GM12878 (cell line): ENCODE data around the gene PCIF1. TPM values are rescaled to one million over a fixed set of nuclear protein-coding genes. Genes with fewer than 3 reads are reported as not detected.
A peak's percentile ranks its signal among the peaks of the same experiment; 100 is the strongest.

Experiments
- ATF7 ChIP-seq: fragments of 450-650 bp; IDR thresholded peaks from 2 replicates; pipeline ENCODE4 v1.6.1; 2016; ENCODE audit warnings: low read depth, mild to moderate bottlenecking
- CHD2 ChIP-seq: IDR thresholded peaks from 2 replicates; pipeline ENCODE4 v1.6.1; 2011; ENCODE audit warnings: low read depth, low read length, improper control_type of control experiment, borderline replicate concordance
- ESRRA ChIP-seq: IDR thresholded peaks from 2 replicates; pipeline ENCODE4 v1.6.1; 2012; ENCODE audit warnings: mild to moderate bottlenecking, low read length, improper control_type of control experiment
- HDAC6 ChIP-seq: fragments of 200-600 bp; sonication (generic); IDR thresholded peaks from one replicate; pipeline ENCODE4 v1.8.0; 2017; ENCODE audit warnings: antibody characterized with exemption; ENCODE audit not compliant: unreplicated experiment
- HDGF ChIP-seq: fragments of 450-650 bp; IDR thresholded peaks from 2 replicates; pipeline ENCODE4 v1.6.1; 2016; ENCODE audit warnings: antibody characterized with exemption
- MTA2 ChIP-seq: fragments of 450-650 bp; IDR thresholded peaks from 2 replicates; pipeline ENCODE4 v1.6.1; 2016; ENCODE audit warnings: low read depth, mild to moderate bottlenecking, moderate library complexity
- POLR2A ChIP-seq: IDR thresholded peaks from 2 replicates; pipeline ENCODE4 v1.6.1; 2011; ENCODE audit warnings: low read depth, mild to moderate bottlenecking, low read length
- RB1 ChIP-seq: fragments of 450-650 bp; formaldehyde crosslinking; IDR thresholded peaks from 2 replicates; pipeline ENCODE4 v1.6.1; 2017; ENCODE audit warnings: mild to moderate bottlenecking, borderline replicate concordance
- SP1 ChIP-seq: IDR thresholded peaks from one replicate; pipeline ENCODE4 v1.6.1; 2011; ENCODE audit warnings: low read depth, low read length
- STAT3 ChIP-seq: IDR thresholded peaks from 2 replicates; pipeline ENCODE4 v1.6.1; 2011; ENCODE audit warnings: low read depth, low read length, improper control_type of control experiment
- polyA plus RNA-seq, 11 experiments: library from polyadenylated mRNA; depleted of rRNA in 4 of 11; unstranded in 6 of 11; stranded (reverse) in 5 of 11; fragments of >200 nt; fragmentation: Nextera tagmentation in 4 of 11; fragmentation: Illumina TruSeq in 1 of 11; extraction: Ambion mirVana in 4 of 11; extraction: Trizol in 1 of 11; gene quantifications; 1 replicate in 1 of 11; 2 replicates in 10 of 11; pipeline versions ENCODE4 v1.2.1 to v1.2.3, GENCODE V29; 2011 to 2016; ENCODE audit warnings: inconsistent platforms in 2 of 11, missing spikeins in 2 of 11, low read depth in 1 of 11
- total RNA-seq, 4 experiments: library from RNA; depleted of rRNA in 3 of 4; stranded (reverse); fragments of >200 nt in 3 of 4; fragmentation: Illumina TruSeq in 1 of 4; extraction: Trizol in 1 of 4; gene quantifications; 2 replicates each; pipeline versions ENCODE4 v1.2.1 to v1.2.3, GENCODE V29; 2013 to 2021
- TF ChIP-seq, protein P1 (sequence below): fragments of 150-350 bp; IDR thresholded peaks from 2 replicates; pipeline ENCODE4 v1.6.1; 2016; ENCODE audit warnings: low read depth, low read length
- TF ChIP-seq, protein P2 (sequence below): IDR thresholded peaks from 2 replicates; pipeline ENCODE4 v1.6.1; 2011; ENCODE audit warnings: borderline replicate concordance, low read depth, mild to moderate bottlenecking, moderate library complexity, mixed read lengths, low read length; ENCODE audit not compliant: insufficient read depth; ENCODE audit errors: extremely low read length
- TF ChIP-seq, protein P3 (sequence below): IDR thresholded peaks from 2 replicates; pipeline ENCODE4 v1.6.1; 2011; ENCODE audit warnings: borderline replicate concordance, low read depth, mild to moderate bottlenecking, moderate library complexity, low read length; ENCODE audit not compliant: insufficient read depth, poor library complexity, severe bottlenecking
- TF ChIP-seq, protein P4 (sequence below): fragments of 450-650 bp; IDR thresholded peaks from 2 replicates; pipeline ENCODE4 v1.6.1; 2016; ENCODE audit warnings: mild to moderate bottlenecking
- TF ChIP-seq, protein P5 (sequence below): fragments of 450-650 bp; formaldehyde crosslinking; IDR thresholded peaks from 2 replicates; pipeline ENCODE4 v1.4.0; 2020; ENCODE audit warnings: mild to moderate bottlenecking, moderate library complexity
- TF ChIP-seq, protein P6 (sequence below), 3 experiments: IDR thresholded peaks in 2 of 3; conservative IDR thresholded peaks in 1 of 3; 2 replicates each; pipeline ENCODE4 v1.5.1; 2011; ENCODE audit warnings: low read depth in 3 of 3, low read length in 3 of 3, mild to moderate bottlenecking in 3 of 3, control low read depth in 2 of 3, moderate library complexity in 2 of 3, inconsistent platforms in 1 of 3, mixed read lengths in 1 of 3; ENCODE audit not compliant: control insufficient read depth in 2 of 3, insufficient read depth in 1 of 3; ENCODE audit errors: extremely low read depth in 1 of 3

PCIF1 gene
- total and polyA plus RNA-seq, 10 of the 15 experiments (the other 5 are each of a cell fraction or from before 2014, with no cell fraction given), result 8.4 to 32.9 (median 17.6) TPM

DNA sequence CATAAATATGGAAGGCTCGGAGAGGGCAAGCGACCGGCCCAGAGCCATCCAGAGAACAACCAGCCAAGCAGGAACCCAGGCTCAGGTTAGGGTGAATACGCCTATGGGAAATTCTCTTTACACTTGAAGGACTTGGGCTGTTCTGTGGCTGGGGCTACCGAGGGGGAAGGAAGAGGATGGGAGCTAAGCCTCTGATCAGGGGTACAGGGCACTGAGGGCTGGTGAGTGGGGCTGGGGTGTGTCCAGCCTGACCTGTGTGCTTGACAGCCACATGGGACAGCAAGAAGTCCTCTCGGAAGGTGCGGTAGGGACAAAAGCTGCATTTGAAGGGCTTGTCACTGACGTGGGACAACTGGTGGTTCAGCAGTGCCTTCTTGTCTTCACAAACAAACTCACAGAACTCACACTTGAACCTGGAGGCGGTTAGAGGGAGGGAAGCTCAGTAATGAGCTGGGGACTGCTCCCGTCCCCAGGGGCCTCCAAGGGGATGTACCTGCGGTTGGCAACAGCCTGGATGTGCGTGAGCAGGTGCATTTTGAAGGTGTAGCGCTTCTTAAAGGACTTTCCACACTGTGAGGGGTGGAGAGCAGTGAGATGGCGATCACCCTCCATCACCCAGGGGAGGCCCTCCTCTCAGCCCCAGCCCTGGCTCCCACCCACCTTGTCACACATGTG lies 25.6 kb downstream of the PCIF1 start (continued):
- TF ChIP-seq, protein P1, sequence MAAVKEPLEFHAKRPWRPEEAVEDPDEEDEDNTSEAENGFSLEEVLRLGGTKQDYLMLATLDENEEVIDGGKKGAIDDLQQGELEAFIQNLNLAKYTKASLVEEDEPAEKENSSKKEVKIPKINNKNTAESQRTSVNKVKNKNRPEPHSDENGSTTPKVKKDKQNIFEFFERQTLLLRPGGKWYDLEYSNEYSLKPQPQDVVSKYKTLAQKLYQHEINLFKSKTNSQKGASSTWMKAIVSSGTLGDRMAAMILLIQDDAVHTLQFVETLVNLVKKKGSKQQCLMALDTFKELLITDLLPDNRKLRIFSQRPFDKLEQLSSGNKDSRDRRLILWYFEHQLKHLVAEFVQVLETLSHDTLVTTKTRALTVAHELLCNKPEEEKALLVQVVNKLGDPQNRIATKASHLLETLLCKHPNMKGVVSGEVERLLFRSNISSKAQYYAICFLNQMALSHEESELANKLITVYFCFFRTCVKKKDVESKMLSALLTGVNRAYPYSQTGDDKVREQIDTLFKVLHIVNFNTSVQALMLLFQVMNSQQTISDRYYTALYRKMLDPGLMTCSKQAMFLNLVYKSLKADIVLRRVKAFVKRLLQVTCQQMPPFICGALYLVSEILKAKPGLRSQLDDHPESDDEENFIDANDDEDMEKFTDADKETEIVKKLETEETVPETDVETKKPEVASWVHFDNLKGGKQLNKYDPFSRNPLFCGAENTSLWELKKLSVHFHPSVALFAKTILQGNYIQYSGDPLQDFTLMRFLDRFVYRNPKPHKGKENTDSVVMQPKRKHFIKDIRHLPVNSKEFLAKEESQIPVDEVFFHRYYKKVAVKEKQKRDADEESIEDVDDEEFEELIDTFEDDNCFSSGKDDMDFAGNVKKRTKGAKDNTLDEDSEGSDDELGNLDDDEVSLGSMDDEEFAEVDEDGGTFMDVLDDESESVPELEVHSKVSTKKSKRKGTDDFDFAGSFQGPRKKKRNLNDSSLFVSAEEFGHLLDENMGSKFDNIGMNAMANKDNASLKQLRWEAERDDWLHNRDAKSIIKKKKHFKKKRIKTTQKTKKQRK, result no peak
- TF ChIP-seq ESRRA (no peak), STAT3 (no peak), SP1 (peak; percentile 41), HDGF (peak; percentile 38; the same call in 1 of the 2 replicates), CHD2 (0 out of 2 replicates have a peak, but pooled peaks have one; percentile 43), HDAC6 (no peak), RB1 (no peak; the same call in 1 of the 2 replicates), ATF7 (peak; percentile 51), MTA2 (peak; percentile 92), POLR2A (no peak)
- TF ChIP-seq, protein P2, sequence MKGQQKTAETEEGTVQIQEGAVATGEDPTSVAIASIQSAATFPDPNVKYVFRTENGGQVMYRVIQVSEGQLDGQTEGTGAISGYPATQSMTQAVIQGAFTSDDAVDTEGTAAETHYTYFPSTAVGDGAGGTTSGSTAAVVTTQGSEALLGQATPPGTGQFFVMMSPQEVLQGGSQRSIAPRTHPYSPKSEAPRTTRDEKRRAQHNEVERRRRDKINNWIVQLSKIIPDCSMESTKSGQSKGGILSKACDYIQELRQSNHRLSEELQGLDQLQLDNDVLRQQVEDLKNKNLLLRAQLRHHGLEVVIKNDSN, result no peak
- TF ChIP-seq, protein P3, sequence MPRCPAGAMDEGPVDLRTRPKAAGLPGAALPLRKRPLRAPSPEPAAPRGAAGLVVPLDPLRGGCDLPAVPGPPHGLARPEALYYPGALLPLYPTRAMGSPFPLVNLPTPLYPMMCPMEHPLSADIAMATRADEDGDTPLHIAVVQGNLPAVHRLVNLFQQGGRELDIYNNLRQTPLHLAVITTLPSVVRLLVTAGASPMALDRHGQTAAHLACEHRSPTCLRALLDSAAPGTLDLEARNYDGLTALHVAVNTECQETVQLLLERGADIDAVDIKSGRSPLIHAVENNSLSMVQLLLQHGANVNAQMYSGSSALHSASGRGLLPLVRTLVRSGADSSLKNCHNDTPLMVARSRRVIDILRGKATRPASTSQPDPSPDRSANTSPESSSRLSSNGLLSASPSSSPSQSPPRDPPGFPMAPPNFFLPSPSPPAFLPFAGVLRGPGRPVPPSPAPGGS, result peak; percentile 82
- TF ChIP-seq, protein P4, sequence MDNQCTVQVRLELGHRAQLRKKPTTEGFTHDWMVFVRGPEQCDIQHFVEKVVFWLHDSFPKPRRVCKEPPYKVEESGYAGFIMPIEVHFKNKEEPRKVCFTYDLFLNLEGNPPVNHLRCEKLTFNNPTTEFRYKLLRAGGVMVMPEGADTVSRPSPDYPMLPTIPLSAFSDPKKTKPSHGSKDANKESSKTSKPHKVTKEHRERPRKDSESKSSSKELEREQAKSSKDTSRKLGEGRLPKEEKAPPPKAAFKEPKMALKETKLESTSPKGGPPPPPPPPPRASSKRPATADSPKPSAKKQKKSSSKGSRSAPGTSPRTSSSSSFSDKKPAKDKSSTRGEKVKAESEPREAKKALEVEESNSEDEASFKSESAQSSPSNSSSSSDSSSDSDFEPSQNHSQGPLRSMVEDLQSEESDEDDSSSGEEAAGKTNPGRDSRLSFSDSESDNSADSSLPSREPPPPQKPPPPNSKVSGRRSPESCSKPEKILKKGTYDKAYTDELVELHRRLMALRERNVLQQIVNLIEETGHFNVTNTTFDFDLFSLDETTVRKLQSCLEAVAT, result peak; percentile 54
- TF ChIP-seq, protein P5, sequence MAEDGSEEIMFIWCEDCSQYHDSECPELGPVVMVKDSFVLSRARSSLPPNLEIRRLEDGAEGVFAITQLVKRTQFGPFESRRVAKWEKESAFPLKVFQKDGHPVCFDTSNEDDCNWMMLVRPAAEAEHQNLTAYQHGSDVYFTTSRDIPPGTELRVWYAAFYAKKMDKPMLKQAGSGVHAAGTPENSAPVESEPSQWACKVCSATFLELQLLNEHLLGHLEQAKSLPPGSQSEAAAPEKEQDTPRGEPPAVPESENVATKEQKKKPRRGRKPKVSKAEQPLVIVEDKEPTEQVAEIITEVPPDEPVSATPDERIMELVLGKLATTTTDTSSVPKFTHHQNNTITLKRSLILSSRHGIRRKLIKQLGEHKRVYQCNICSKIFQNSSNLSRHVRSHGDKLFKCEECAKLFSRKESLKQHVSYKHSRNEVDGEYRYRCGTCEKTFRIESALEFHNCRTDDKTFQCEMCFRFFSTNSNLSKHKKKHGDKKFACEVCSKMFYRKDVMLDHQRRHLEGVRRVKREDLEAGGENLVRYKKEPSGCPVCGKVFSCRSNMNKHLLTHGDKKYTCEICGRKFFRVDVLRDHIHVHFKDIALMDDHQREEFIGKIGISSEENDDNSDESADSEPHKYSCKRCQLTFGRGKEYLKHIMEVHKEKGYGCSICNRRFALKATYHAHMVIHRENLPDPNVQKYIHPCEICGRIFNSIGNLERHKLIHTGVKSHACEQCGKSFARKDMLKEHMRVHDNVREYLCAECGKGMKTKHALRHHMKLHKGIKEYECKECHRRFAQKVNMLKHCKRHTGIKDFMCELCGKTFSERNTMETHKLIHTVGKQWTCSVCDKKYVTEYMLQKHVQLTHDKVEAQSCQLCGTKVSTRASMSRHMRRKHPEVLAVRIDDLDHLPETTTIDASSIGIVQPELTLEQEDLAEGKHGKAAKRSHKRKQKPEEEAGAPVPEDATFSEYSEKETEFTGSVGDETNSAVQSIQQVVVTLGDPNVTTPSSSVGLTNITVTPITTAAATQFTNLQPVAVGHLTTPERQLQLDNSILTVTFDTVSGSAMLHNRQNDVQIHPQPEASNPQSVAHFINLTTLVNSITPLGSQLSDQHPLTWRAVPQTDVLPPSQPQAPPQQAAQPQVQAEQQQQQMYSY (CRISPR knock-in tag), result no peak
- TF ChIP-seq, protein P6, sequence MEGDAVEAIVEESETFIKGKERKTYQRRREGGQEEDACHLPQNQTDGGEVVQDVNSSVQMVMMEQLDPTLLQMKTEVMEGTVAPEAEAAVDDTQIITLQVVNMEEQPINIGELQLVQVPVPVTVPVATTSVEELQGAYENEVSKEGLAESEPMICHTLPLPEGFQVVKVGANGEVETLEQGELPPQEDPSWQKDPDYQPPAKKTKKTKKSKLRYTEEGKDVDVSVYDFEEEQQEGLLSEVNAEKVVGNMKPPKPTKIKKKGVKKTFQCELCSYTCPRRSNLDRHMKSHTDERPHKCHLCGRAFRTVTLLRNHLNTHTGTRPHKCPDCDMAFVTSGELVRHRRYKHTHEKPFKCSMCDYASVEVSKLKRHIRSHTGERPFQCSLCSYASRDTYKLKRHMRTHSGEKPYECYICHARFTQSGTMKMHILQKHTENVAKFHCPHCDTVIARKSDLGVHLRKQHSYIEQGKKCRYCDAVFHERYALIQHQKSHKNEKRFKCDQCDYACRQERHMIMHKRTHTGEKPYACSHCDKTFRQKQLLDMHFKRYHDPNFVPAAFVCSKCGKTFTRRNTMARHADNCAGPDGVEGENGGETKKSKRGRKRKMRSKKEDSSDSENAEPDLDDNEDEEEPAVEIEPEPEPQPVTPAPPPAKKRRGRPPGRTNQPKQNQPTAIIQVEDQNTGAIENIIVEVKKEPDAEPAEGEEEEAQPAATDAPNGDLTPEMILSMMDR (IDR thresholded peaks at IDR 0.05 in 2 of 3, conservative IDR thresholded peaks at IDR 0.05 in 1 of 3; ENCODE audit: control insufficient read depth in 2 of 3, extremely low read depth in 1 of 3, insufficient read depth in 1 of 3, low read depth in 3 of 3, low read length in 3 of 3), result no peak
